OCI-LY1 (cell line): Measurements from ENCODE around the gene LIN28A.

Experiments used
- H2AFZ ChIP-seq: fragments of 200-600 bp; sonication (generic), shearing (Covaris generic); 2 replicates; pipeline ENCODE4 v1.6.0; 2014; ENCODE audit warnings: antibody characterized with exemption, mild to moderate bottlenecking, low read length
- H3F3A ChIP-seq: fragments of 200-600 bp; sonication (generic), shearing (Covaris generic); 2 replicates; pipeline ENCODE4 v1.6.0; 2014; ENCODE audit warnings: mild to moderate bottlenecking, antibody characterized with exemption, low read length, moderate library complexity; ENCODE audit not compliant: insufficient read depth
- H3K27ac ChIP-seq: fragments of 200-600 bp; sonication (generic); 2 replicates; pipeline ENCODE4 v1.5.1; 2014; ENCODE audit warnings: low read length, mixed run types, mild to moderate bottlenecking, low read depth; ENCODE audit not compliant: poor library complexity, severe bottlenecking
- H3K27me3 ChIP-seq: fragments of 200-600 bp; sonication (generic); 2 replicates; pipeline ENCODE4 v1.6.0; 2014; ENCODE audit warnings: antibody characterized with exemption, mild to moderate bottlenecking, low read length, moderate library complexity; ENCODE audit not compliant: insufficient read depth
- H3K36me3 ChIP-seq: fragments of 200-600 bp; sonication (generic); 2 replicates; pipeline ENCODE4 v1.6.1; 2014; ENCODE audit warnings: mild to moderate bottlenecking, antibody characterized with exemption, low read length, moderate library complexity, mixed read lengths; ENCODE audit not compliant: insufficient read depth
- H3K4me1 ChIP-seq: fragments of 200-600 bp; sonication (generic); 2 replicates; pipeline ENCODE4 v1.5.1; 2014; ENCODE audit warnings: mild to moderate bottlenecking, low read length, moderate library complexity; ENCODE audit not compliant: insufficient read depth, severe bottlenecking
- H3K4me2 ChIP-seq: fragments of 200-600 bp; sonication (generic), shearing (Covaris generic); 2 replicates; pipeline ENCODE4 v1.6.1; 2014; ENCODE audit warnings: low read length
- H3K4me3 ChIP-seq: fragments of 200-600 bp; sonication (generic); 2 replicates; pipeline ENCODE4 v1.5.1; 2014; ENCODE audit warnings: low read length, low read depth, mild to moderate bottlenecking, mixed read lengths; ENCODE audit not compliant: poor library complexity, severe bottlenecking
- H3K79me2 ChIP-seq: fragments of 200-600 bp; shearing (Covaris generic); 2 replicates; pipeline ENCODE4 v1.6.1; 2016; ENCODE audit warnings: mixed run types, low read length, mixed read lengths; ENCODE audit not compliant: insufficient read depth
- H3K9ac ChIP-seq: fragments of 200-600 bp; sonication (generic), shearing (Covaris generic); 2 replicates; pipeline ENCODE4 v1.6.1; 2014; ENCODE audit warnings: mild to moderate bottlenecking, low read length, mixed read lengths
- H3K9me2 ChIP-seq: fragments of 200-600 bp; sonication (generic), shearing (Covaris generic); 2 replicates; pipeline ENCODE4 v1.6.1; 2014; ENCODE audit warnings: low read depth, mild to moderate bottlenecking, low read length, mixed read lengths
- H3K9me3 ChIP-seq: fragments of 200-600 bp; shearing (Covaris generic); 2 replicates; pipeline ENCODE4 v1.6.1; 2014; ENCODE audit warnings: low read length, mixed read lengths
- H4K20me1 ChIP-seq: fragments of 200-600 bp; sonication (generic), shearing (Covaris generic); 2 replicates; pipeline ENCODE4 v1.6.0; 2016; ENCODE audit warnings: mild to moderate bottlenecking, low read length; ENCODE audit not compliant: insufficient read depth
- CTCF ChIP-seq: fragments of 200-600 bp; sonication (generic), shearing (Covaris generic); IDR thresholded peaks from 2 replicates; pipeline ENCODE4 v1.5.1; 2017; ENCODE audit warnings: mild to moderate bottlenecking, antibody characterized with exemption, low read length, moderate library complexity, mixed read lengths
- EZH2 ChIP-seq: fragments of 200-600 bp; sonication (generic), shearing (Covaris generic); IDR thresholded peaks from 2 replicates; pipeline ENCODE4 v1.8.0; 2017; ENCODE audit warnings: borderline replicate concordance, mixed run types, mild to moderate bottlenecking, antibody characterized with exemption, low read length, moderate library complexity, mixed read lengths

The LIN28A gene

GRCh38 chr1:26452459-26453183 lies 42.0 kb downstream of the LIN28A start:
- Histone ChIP-seq H3F3A (no peaks in the 10 kb centered on the region), H3K79me2 (no peaks in the 10 kb centered on the region), H3K4me1 (no peaks in the 10 kb centered on the region), H3K9ac (no peak overlapping the region), H3K27ac (no peak overlapping the region), H3K4me3 (no peak overlapping the region), H4K20me1 (no peaks in the 10 kb centered on the region), H3K4me2 (no peak overlapping the region), H2AFZ (no peak overlapping the region), H3K36me3 (peaks cover 53% of the 10 kb centered on the region), H3K9me2 (no peaks in the 10 kb centered on the region), H3K9me3 (no peaks in the 10 kb centered on the region), H3K27me3 (no peaks in the 10 kb centered on the region)
- no peak for TF ChIP-seq CTCF

- no peaks in the 10 kb centered on the region for H3K27me3 ChIP-seq
- H4K20me1 ChIP-seq: no peaks in the 10 kb centered on the region
- TF ChIP-seq CTCF (no peak), EZH2 (no peak)
- H3K27ac ChIP-seq: no peak overlapping the region
- H3F3A ChIP-seq: no peaks in the 10 kb centered on the region
- H3K4me2 ChIP-seq: no peak overlapping the region
- H3K36me3 ChIP-seq: peaks cover 49% of the 10 kb centered on the region
- no peak overlapping the region for H3K9ac ChIP-seq
- no peaks in the 10 kb centered on the region for H3K4me1 ChIP-seq
- H3K9me2 ChIP-seq: no peaks in the 10 kb centered on the region
- H3K4me3 ChIP-seq: no peak overlapping the region
- no peaks in the 10 kb centered on the region for H3K9me3 ChIP-seq
- H2AFZ ChIP-seq: no peak overlapping the region
- no peaks in the 10 kb centered on the region for H3K79me2 ChIP-seq
These were observed 48.5 kb downstream of the LIN28A start for GRCh38 chr1:26459148-26459547.

- Histone ChIP-seq H4K20me1 (no peaks in the 10 kb centered on the region), H3F3A (no peaks in the 10 kb centered on the region), H3K9ac (no peak overlapping the region), H3K36me3 (peaks cover 52% of the 10 kb centered on the region), H3K27me3 (no peaks in the 10 kb centered on the region), H2AFZ (no peak overlapping the region), H3K9me3 (no peaks in the 10 kb centered on the region), H3K9me2 (no peaks in the 10 kb centered on the region), H3K4me2 (no peak overlapping the region), H3K27ac (no peak overlapping the region), H3K4me1 (no peaks in the 10 kb centered on the region), H3K79me2 (no peaks in the 10 kb centered on the region), H3K4me3 (no peak overlapping the region)
- no peak for TF ChIP-seq CTCF
- TF ChIP-seq EZH2: no peak
These were observed 49.0 kb downstream of the LIN28A start for GRCh38 chr1:26459573-26460031.
